Psoas muscle (tissue), 8 donors: ENCODE results near the gene WNT9B. TPM values are rescaled to one million over a fixed set of nuclear protein-coding genes. Genes with fewer than 3 reads are reported as not detected.

Experiments
- ATAC-seq, 4 donors: fragments of 200-7000 bp; cut with Tn5 transposase; one replicate each; pipeline ENCODE4 v1.9.1; 2020; ENCODE audit warnings: moderate library complexity in 3 of 4, mild to moderate bottlenecking in 2 of 4
- DNase-seq, 2 donors: peaks; one replicate each; pipeline ENCODE4 v3.0.0-alpha.2; 2020
- H3K27ac ChIP-seq: fragments of 200-600 bp; one replicate; pipeline ENCODE4 v1.8.0; 2022
- H3K27me3 ChIP-seq, 3 donors: fragments of 200-600 bp in 1 of 3; one replicate each; pipeline versions ENCODE4 v1.6.1 to v1.8.0; 2013 to 2022; ENCODE audit warnings: low read length in 2 of 3, mild to moderate bottlenecking in 2 of 3, moderate library complexity in 1 of 3; ENCODE audit not compliant: insufficient read depth in 3 of 3
- H3K36me3 ChIP-seq, 2 donors: fragments of 200-600 bp in 1 of 2; one replicate each; pipeline versions ENCODE4 v1.6.1 to v1.8.0; 2013 to 2022; ENCODE audit warnings: low read depth in 1 of 2, mild to moderate bottlenecking in 1 of 2, moderate library complexity in 1 of 2; ENCODE audit not compliant: insufficient read depth in 1 of 2
- H3K4me1 ChIP-seq: fragments of 200-600 bp; one replicate; pipeline ENCODE4 v1.8.0; 2022
- H3K4me3 ChIP-seq: fragments of 200-600 bp; one replicate; pipeline ENCODE4 v1.8.0; 2022; ENCODE audit warnings: mild to moderate bottlenecking
- H3K9me3 ChIP-seq: fragments of 200-600 bp; one replicate; pipeline ENCODE4 v1.8.0; 2022
- CTCF ChIP-seq: fragments of 200-600 bp; IDR thresholded peaks from one replicate; pipeline ENCODE4 v1.8.0; 2022; ENCODE audit warnings: antibody characterized with exemption
- WGBS, 3 donors: extraction: QIAGEN DNeasy Blood & Tissue Kit; methylation state at CpG; one replicate each; pipeline versions ENCODE4 v1.1.6 to v1.1.7; 2013; 5-methylcytosine and 5-hydroxymethylcytosine counted together
- intact Hi-C, 2 donors: fragments of 100-400 bp; cut with DNase I; formaldehyde crosslinking; loops; one replicate each; pipeline versions ENCODE4 v1.11.0 to v1.14.2; 2022
- polyA plus RNA-seq, 3 donors: library from polyadenylated mRNA; stranded (reverse); fragments of 200-250 nt; gene quantifications; one replicate each; pipeline ENCODE4 v1.2.3, GENCODE V29; 2013
- total RNA-seq, 4 donors: library from RNA; stranded (reverse); fragmentation: NEBNext Ultra II Directional in 2 of 4; extraction: Animal tissue kit (Norgen Biotek cat#: 25700) in 2 of 4; gene quantifications; one replicate each; pipeline versions ENCODE4 v1.2.1 to v1.2.4, GENCODE V29; 2021 to 2023
- donor health status: healthy with polysubstance abuse.
- donor health status: DM: no; HTN: no; CAD: no; lungs with moderate emphysema.
- donor health status: Bipolar disorder and iron deficiency.
- donor health status: healthy.
- donor health status: DM: yes; HTN: yes; CAD: no.
- donor health status: DM: no; HTN: no; CAD: no.
- donor health status: DM: no; HTN: no; CAD: no.
- donor health status: DM: yes; HTN: yes; CAD: no.

The WNT9B gene
- total and polyA plus RNA-seq, 7 donors: 0.05 to 0.32 (median 0.13) TPM; not detected in 3

- H3K9me3 ChIP-seq: no peaks in the 10 kb centered on the region
- no peak overlapping the region for H3K27ac ChIP-seq
- WGBS, 3 donors: 77 to 83% (median 78%) methylated on average over 8 of the region's 8 CpGs
- H3K36me3 ChIP-seq: no peaks in the 10 kb centered on the region
- no peak overlapping the region for H3K4me3 ChIP-seq
- intact Hi-C loops: loop anchor here in 1 of 2 donors (2.0 kb wide), 1 partner anchor 43 kb away; no protein-coding TSS in a partner anchor
- DNase-seq (no peak), ATAC-seq (no peak)
- no peak for TF ChIP-seq CTCF
- peaks cover 0 to 33% (median 4%) of the 10 kb centered on the region in 3 donors for H3K27me3 ChIP-seq
- H3K4me1 ChIP-seq: peaks cover under 1% of the 10 kb centered on the region
Measured at GRCh38 chr17:46863383-46864121, 12.2 kb downstream of the WNT9B start.

GRCh38 chr17:46865100-46865499, 13.7 kb downstream of the WNT9B start:
- peaks cover 5% of the 10 kb centered on the region for H3K4me1 ChIP-seq
- peaks cover 0 to 31% (median 4%) of the 10 kb centered on the region in 3 donors for H3K27me3 ChIP-seq
- H3K27ac ChIP-seq: no peak overlapping the region
- intact Hi-C loops: loop anchor here in 1 of 2 donors (2.0 kb wide), 1 partner anchor 42 kb away; no protein-coding TSS in a partner anchor
- TF ChIP-seq CTCF: no peak
- 16 to 22% (median 18%) methylated on average over 6 to 8 of the region's 8 CpGs for WGBS, 3 donors
- ATAC-seq (no peak), DNase-seq (no peak)
- no peaks in the 10 kb centered on the region for H3K36me3 ChIP-seq
- no peaks in the 10 kb centered on the region for H3K9me3 ChIP-seq
- H3K4me3 ChIP-seq: no peak overlapping the region

- WGBS, 3 donors: 70 to 76% (median 73%) methylated on average over 8 of the region's 8 CpGs
- Histone ChIP-seq H3K9me3 (no peaks in the 10 kb centered on the region), H3K36me3 (no peaks in the 10 kb centered on the region), H3K4me1 (peaks cover 5% of the 10 kb centered on the region), H3K4me3 (no peak overlapping the region), H3K27me3 (peaks cover 0 to 31% (median 4%) of the 10 kb centered on the region in 3 donors), H3K27ac (no peak overlapping the region)
- TF ChIP-seq CTCF: no peak
- ATAC-seq: no peak
- intact Hi-C loops: no loop called here
- no peak for DNase-seq
Measured at GRCh38 chr17:46866325-46866724, 14.9 kb downstream of the WNT9B start.

- DNase-seq: no peak
- Histone ChIP-seq H3K4me1 (peaks cover 5% of the 10 kb centered on the region), H3K27ac (no peak overlapping the region), H3K9me3 (no peaks in the 10 kb centered on the region), H3K36me3 (no peaks in the 10 kb centered on the region), H3K27me3 (peaks cover 0 to 31% (median 4%) of the 10 kb centered on the region in 3 donors), H3K4me3 (no peak overlapping the region)
- intact Hi-C loops: no loop called here
- no peak for TF ChIP-seq CTCF
- ATAC-seq: no peak
Measured at GRCh38 chr17:46866747-46867146, 15.4 kb downstream of the WNT9B start.
